Transverse colon (tissue), 3 donors: Measurements from ENCODE around the gene GFOD1.

Experiments used
- EP300 ChIP-seq: sonication (generic); formaldehyde crosslinking; IDR thresholded peaks from one replicate; pipeline ENCODE4 v1.6.1; 2017; ENCODE audit warnings: antibody characterized with exemption, low read depth
- POLR2A ChIP-seq: fragments of 450-650 bp; IDR thresholded peaks from one replicate; pipeline ENCODE4 v1.6.1; 2016; ENCODE audit warnings: antibody characterized with exemption, mild to moderate bottlenecking, moderate library complexity
- TF ChIP-seq, protein P1 (sequence below), 5 experiments: fragments of 200-600 bp in 3 of 5; fragments of 450-650 bp in 2 of 5; sonication (generic) in 3 of 5; IDR thresholded peaks; 1 replicate in 2 of 5; 2 replicates in 3 of 5; pipeline ENCODE4 v1.5.1; 2016 to 2017; ENCODE audit warnings: antibody characterized with exemption in 5 of 5, inconsistent platforms in 3 of 5, mild to moderate bottlenecking in 2 of 5, moderate library complexity in 1 of 5

DNA sequence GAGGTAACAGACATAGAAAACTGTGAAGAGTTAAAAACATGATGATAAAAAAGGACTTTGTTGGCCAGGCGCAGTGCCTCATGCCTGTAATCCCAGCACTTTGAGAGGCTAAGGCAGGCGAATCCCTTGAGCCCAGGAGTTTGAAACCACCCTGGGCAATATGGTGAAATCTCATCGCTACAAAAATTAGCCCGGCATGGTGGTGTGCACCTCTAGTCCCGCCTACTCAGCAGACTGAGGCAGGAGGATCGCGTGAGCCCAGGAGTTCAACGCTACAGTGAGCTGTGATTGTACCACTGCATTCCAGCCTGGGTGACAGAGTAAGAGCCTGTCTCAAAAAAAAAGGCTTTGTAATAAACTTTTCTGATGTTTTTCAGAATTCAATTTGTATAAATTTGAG is 60.1 kb downstream of the GFOD1 start:
- TF ChIP-seq, protein P1, sequence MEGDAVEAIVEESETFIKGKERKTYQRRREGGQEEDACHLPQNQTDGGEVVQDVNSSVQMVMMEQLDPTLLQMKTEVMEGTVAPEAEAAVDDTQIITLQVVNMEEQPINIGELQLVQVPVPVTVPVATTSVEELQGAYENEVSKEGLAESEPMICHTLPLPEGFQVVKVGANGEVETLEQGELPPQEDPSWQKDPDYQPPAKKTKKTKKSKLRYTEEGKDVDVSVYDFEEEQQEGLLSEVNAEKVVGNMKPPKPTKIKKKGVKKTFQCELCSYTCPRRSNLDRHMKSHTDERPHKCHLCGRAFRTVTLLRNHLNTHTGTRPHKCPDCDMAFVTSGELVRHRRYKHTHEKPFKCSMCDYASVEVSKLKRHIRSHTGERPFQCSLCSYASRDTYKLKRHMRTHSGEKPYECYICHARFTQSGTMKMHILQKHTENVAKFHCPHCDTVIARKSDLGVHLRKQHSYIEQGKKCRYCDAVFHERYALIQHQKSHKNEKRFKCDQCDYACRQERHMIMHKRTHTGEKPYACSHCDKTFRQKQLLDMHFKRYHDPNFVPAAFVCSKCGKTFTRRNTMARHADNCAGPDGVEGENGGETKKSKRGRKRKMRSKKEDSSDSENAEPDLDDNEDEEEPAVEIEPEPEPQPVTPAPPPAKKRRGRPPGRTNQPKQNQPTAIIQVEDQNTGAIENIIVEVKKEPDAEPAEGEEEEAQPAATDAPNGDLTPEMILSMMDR (IDR thresholded peaks at IDR 0.05): no peak
- TF ChIP-seq POLR2A (no peak), EP300 (no peak)
